Activated CD8-positive, alpha-beta memory T cell treated with anti-CD3 and anti-CD28 coated beads, Interleukin-2, amount 10 ng/mL, durations not matched to agents 7 days and 5 days (primary cell): ENCODE measurements around the gene GPR26. TPM values are rescaled to one million over a fixed set of nuclear protein-coding genes. Genes with fewer than 3 reads are reported as not detected.

Source experiments
- ATAC-seq: fragments of 150-1000 bp; cut with Tn5 transposase; one replicate; pipeline ENCODE4 v1.10.0; 2021; ENCODE audit warnings: moderate library complexity
- CTCF ChIA-PET: fragments of 350-600 bp; sonication (Branson Sonifier 250); formaldehyde crosslinking; loops from one replicate; lab custom pipeline; 2021; ENCODE audit warnings: antibody characterized with exemption; lab: Charles Lee
- DNase-seq: peaks from one replicate; pipeline ENCODE4 v3.0.0-alpha.2; 2020
- H3K27ac Mint-ChIP-seq: one replicate; pipeline ENCODE4 v1.8.0; 2021; ENCODE audit warnings: mild to moderate bottlenecking, mixed read lengths
- H3K27me3 Mint-ChIP-seq: one replicate; pipeline ENCODE4 v1.8.0; 2021; ENCODE audit warnings: mixed read lengths
- H3K36me3 Mint-ChIP-seq: one replicate; pipeline ENCODE4 v1.8.0; 2021; ENCODE audit warnings: mild to moderate bottlenecking, mixed read lengths
- H3K4me1 Mint-ChIP-seq: one replicate; pipeline ENCODE4 v1.8.0; 2021; ENCODE audit warnings: mixed read lengths
- H3K4me3 Mint-ChIP-seq: one replicate; pipeline ENCODE4 v1.8.0; 2021; ENCODE audit warnings: mild to moderate bottlenecking, moderate library complexity, mixed read lengths
- H3K9me3 Mint-ChIP-seq: one replicate; pipeline ENCODE4 v1.8.0; 2022; ENCODE audit warnings: low read depth, mixed read lengths
- total RNA-seq, 2 experiments: library from RNA; stranded (reverse); gene quantifications; one replicate each; pipeline ENCODE4 v1.2.3, GENCODE V29; 2021

The GPR26 gene
- total RNA-seq, 2 experiments from 2014 or later = not detected

- CTCF ChIA-PET = no interaction called here
- peaks cover 4% of the 10 kb centered on the region for H3K27me3 Mint-ChIP-seq
- H3K36me3 Mint-ChIP-seq = no peaks in the 10 kb centered on the region
- H3K4me1 Mint-ChIP-seq = no peaks in the 10 kb centered on the region
- no peak overlapping the region for H3K27ac Mint-ChIP-seq
- H3K9me3 Mint-ChIP-seq = no peaks in the 10 kb centered on the region
- DNase-seq (no peak), ATAC-seq (no peak)
- no peak overlapping the region for H3K4me3 Mint-ChIP-seq
Observed at GRCh38 chr10:123636598-123637325, 29.4 kb upstream of the GPR26 start.

GRCh38 chr10:123637326-123637880 lies 28.8 kb upstream of the GPR26 start:
- no peak for DNase-seq
- Mint-ChIP-seq H3K4me3 (no peak overlapping the region), H3K36me3 (no peaks in the 10 kb centered on the region), H3K4me1 (no peaks in the 10 kb centered on the region), H3K27me3 (peaks cover 4% of the 10 kb centered on the region), H3K27ac (no peak overlapping the region), H3K9me3 (no peaks in the 10 kb centered on the region)
- no peak for ATAC-seq
- CTCF ChIA-PET = no interaction called here

GRCh38 chr10:123639131-123639530 lies 27.0 kb upstream of the GPR26 start:
- Mint-ChIP-seq H3K27ac (no peak overlapping the region), H3K27me3 (peaks cover 4% of the 10 kb centered on the region), H3K9me3 (no peaks in the 10 kb centered on the region), H3K36me3 (no peaks in the 10 kb centered on the region), H3K4me3 (no peak overlapping the region), H3K4me1 (no peaks in the 10 kb centered on the region)
- no peak for ATAC-seq
- DNase-seq = no peak
- CTCF ChIA-PET = no interaction called here

GRCh38 chr10:123640016-123640535 lies 26.1 kb upstream of the GPR26 start:
- Mint-ChIP-seq H3K27ac (no peak overlapping the region), H3K4me3 (no peak overlapping the region), H3K9me3 (no peaks in the 10 kb centered on the region), H3K4me1 (no peaks in the 10 kb centered on the region), H3K36me3 (no peaks in the 10 kb centered on the region), H3K27me3 (peaks cover 4% of the 10 kb centered on the region)
- DNase-seq (no peak), ATAC-seq (no peak)
- CTCF ChIA-PET = no interaction called here

- Mint-ChIP-seq H3K9me3 (no peaks in the 10 kb centered on the region), H3K36me3 (no peaks in the 10 kb centered on the region), H3K4me1 (no peaks in the 10 kb centered on the region), H3K4me3 (no peak overlapping the region), H3K27me3 (peaks cover 4% of the 10 kb centered on the region), H3K27ac (no peak overlapping the region)
- no peak for ATAC-seq
- CTCF ChIA-PET = no interaction called here
- DNase-seq = no peak
Observed at GRCh38 chr10:123642293-123642692, 23.9 kb upstream of the GPR26 start.

- CTCF ChIA-PET = no interaction called here
- no peak overlapping the region for H3K27ac Mint-ChIP-seq
- H3K4me1 Mint-ChIP-seq = no peaks in the 10 kb centered on the region
- no peaks in the 10 kb centered on the region for H3K36me3 Mint-ChIP-seq
- H3K4me3 Mint-ChIP-seq = no peak overlapping the region
- DNase-seq = no peak
- H3K9me3 Mint-ChIP-seq = no peaks in the 10 kb centered on the region
- no peak for ATAC-seq
- peaks cover 4% of the 10 kb centered on the region for H3K27me3 Mint-ChIP-seq
Observed at GRCh38 chr10:123642697-123643096, 23.5 kb upstream of the GPR26 start.

GRCh38 chr10:123643315-123643714 lies 22.8 kb upstream of the GPR26 start:
- Mint-ChIP-seq H3K27me3 (peaks cover 4% of the 10 kb centered on the region), H3K27ac (no peak overlapping the region)

GRCh38 chr10:123645016-123645415 lies 21.1 kb upstream of the GPR26 start:
- Mint-ChIP-seq H3K27ac (no peak overlapping the region), H3K4me3 (no peak overlapping the region), H3K9me3 (no peaks in the 10 kb centered on the region), H3K36me3 (no peaks in the 10 kb centered on the region), H3K4me1 (no peaks in the 10 kb centered on the region), H3K27me3 (peaks cover 4% of the 10 kb centered on the region)
- DNase-seq (no peak), ATAC-seq (no peak)
- CTCF ChIA-PET = no interaction called here

More at GRCh38 chr10:123643315-123643714, 22.8 kb upstream of the GPR26 start:
- H3K4me1 Mint-ChIP-seq = no peaks in the 10 kb centered on the region
- ATAC-seq (no peak), DNase-seq (no peak)
- H3K4me3 Mint-ChIP-seq = no peak overlapping the region
- CTCF ChIA-PET = no interaction called here
- no peaks in the 10 kb centered on the region for H3K36me3 Mint-ChIP-seq
- no peaks in the 10 kb centered on the region for H3K9me3 Mint-ChIP-seq

- H3K4me3 Mint-ChIP-seq = no peak overlapping the region
- H3K27ac Mint-ChIP-seq = no peak overlapping the region
- no peaks in the 10 kb centered on the region for H3K36me3 Mint-ChIP-seq
- CTCF ChIA-PET = no interaction called here
- no peak for DNase-seq
- no peaks in the 10 kb centered on the region for H3K4me1 Mint-ChIP-seq
- ATAC-seq = no peak
- H3K27me3 Mint-ChIP-seq = no peaks in the 10 kb centered on the region
- H3K9me3 Mint-ChIP-seq = no peaks in the 10 kb centered on the region
Observed at GRCh38 chr10:123645615-123646014, 20.5 kb upstream of the GPR26 start.

- no peaks in the 10 kb centered on the region for H3K9me3 Mint-ChIP-seq
- no peaks in the 10 kb centered on the region for H3K36me3 Mint-ChIP-seq
- ATAC-seq (no peak), DNase-seq (no peak)
- no peaks in the 10 kb centered on the region for H3K4me1 Mint-ChIP-seq
- no peak overlapping the region for H3K27ac Mint-ChIP-seq
- no peaks in the 10 kb centered on the region for H3K27me3 Mint-ChIP-seq
- CTCF ChIA-PET = no interaction called here
- no peak overlapping the region for H3K4me3 Mint-ChIP-seq
Observed at GRCh38 chr10:123648595-123648994, 17.6 kb upstream of the GPR26 start.

- H3K27ac Mint-ChIP-seq = no peak overlapping the region
- ATAC-seq = no peak
- no peaks in the 10 kb centered on the region for H3K4me1 Mint-ChIP-seq
- H3K27me3 Mint-ChIP-seq = peaks cover 4% of the 10 kb centered on the region
- H3K36me3 Mint-ChIP-seq = no peaks in the 10 kb centered on the region
- no peak for DNase-seq
- H3K4me3 Mint-ChIP-seq = no peak overlapping the region
- CTCF ChIA-PET = no interaction called here
- no peaks in the 10 kb centered on the region for H3K9me3 Mint-ChIP-seq
Observed at GRCh38 chr10:123649676-123650075, 16.5 kb upstream of the GPR26 start.

- no peaks in the 10 kb centered on the region for H3K4me1 Mint-ChIP-seq
- CTCF ChIA-PET = no interaction called here
- ATAC-seq (no peak), DNase-seq (no peak)
- H3K27ac Mint-ChIP-seq = no peak overlapping the region
- no peaks in the 10 kb centered on the region for H3K36me3 Mint-ChIP-seq
- H3K4me3 Mint-ChIP-seq = no peak overlapping the region
- H3K27me3 Mint-ChIP-seq = peaks cover 4% of the 10 kb centered on the region
- no peaks in the 10 kb centered on the region for H3K9me3 Mint-ChIP-seq
Observed at GRCh38 chr10:123651421-123652047, 14.6 kb upstream of the GPR26 start.

- Mint-ChIP-seq H3K4me3 (no peak overlapping the region), H3K27ac (no peak overlapping the region), H3K9me3 (no peaks in the 10 kb centered on the region), H3K36me3 (no peaks in the 10 kb centered on the region), H3K4me1 (no peaks in the 10 kb centered on the region), H3K27me3 (peaks cover 4% of the 10 kb centered on the region)
- ATAC-seq (no peak), DNase-seq (no peak)
- CTCF ChIA-PET = no interaction called here
Observed at GRCh38 chr10:123655751-123656150, 10.4 kb upstream of the GPR26 start.

- no peak overlapping the region for H3K4me3 Mint-ChIP-seq
- CTCF ChIA-PET = no interaction called here
- ATAC-seq (no peak), DNase-seq (no peak)
- H3K4me1 Mint-ChIP-seq = no peaks in the 10 kb centered on the region
- no peaks in the 10 kb centered on the region for H3K9me3 Mint-ChIP-seq
- no peaks in the 10 kb centered on the region for H3K36me3 Mint-ChIP-seq
- peaks cover 6% of the 10 kb centered on the region for H3K27me3 Mint-ChIP-seq
- no peak overlapping the region for H3K27ac Mint-ChIP-seq
Observed at GRCh38 chr10:123663522-123663921, 2.6 kb upstream of the GPR26 start.
